Neural cell (in vitro differentiated cells): ENCODE measurements around the gene FAM171A1. TPM values are rescaled to one million over a fixed set of nuclear protein-coding genes. Genes with fewer than 3 reads are reported as not detected.

Experiments used
- H2AFZ ChIP-seq: fragments of 200-600, 300-800 bp; sonication (generic), shearing (Covaris generic); 2 replicates; pipeline ENCODE4 v1.6.0; 2014; ENCODE audit warnings: low read depth, mild to moderate bottlenecking, antibody characterized with exemption, low read length, moderate library complexity
- H3F3A ChIP-seq: fragments of 200-600 bp; shearing (Covaris generic); 2 replicates; pipeline ENCODE4 v1.6.1; 2016; ENCODE audit warnings: mild to moderate bottlenecking, moderate library complexity, mixed read lengths, antibody characterized with exemption, low read length; ENCODE audit not compliant: insufficient read depth, poor library complexity, severe bottlenecking
- H3K27ac ChIP-seq: fragments of 200-600, 300-800 bp; sonication (generic), shearing (Covaris generic); 2 replicates; pipeline ENCODE4 v1.5.1; 2014; ENCODE audit warnings: mild to moderate bottlenecking, low read length, moderate library complexity
- H3K27me3 ChIP-seq: fragments of 300-800, 200-600 bp; sonication (generic), shearing (Covaris generic); 2 replicates; pipeline ENCODE4 v1.6.0; 2014; ENCODE audit warnings: mild to moderate bottlenecking, low read depth, low read length, moderate library complexity; ENCODE audit not compliant: insufficient read depth
- H3K36me3 ChIP-seq: fragments of 300-800, 200-600 bp; sonication (generic), shearing (Covaris generic); 2 replicates; pipeline ENCODE4 v1.5.1; 2014; ENCODE audit warnings: mild to moderate bottlenecking, antibody characterized with exemption, low read length, moderate library complexity; ENCODE audit not compliant: insufficient read depth
- H3K4me2 ChIP-seq: fragments of 300-800, 200-600 bp; sonication (generic), shearing (Covaris generic); 2 replicates; pipeline ENCODE4 v1.6.0; 2014; ENCODE audit warnings: mild to moderate bottlenecking, low read length
- H3K4me3 ChIP-seq: fragments of 300-800, 200-600 bp; sonication (generic), shearing (Covaris generic); 2 replicates; pipeline ENCODE4 v1.5.1; 2014; ENCODE audit warnings: mild to moderate bottlenecking, low read length, moderate library complexity
- H3K79me2 ChIP-seq: fragments of 200-600 bp; shearing (Covaris generic); replicated peaks from 2 replicates; pipeline ENCODE4 v1.6.0; 2014; ENCODE audit warnings: mild to moderate bottlenecking, low read length, moderate library complexity; ENCODE audit not compliant: insufficient read depth
- H3K9ac ChIP-seq: fragments of 300-800, 200-600 bp; sonication (generic), shearing (Covaris generic); 2 replicates; pipeline ENCODE4 v1.6.1; 2016; ENCODE audit warnings: mild to moderate bottlenecking, low read length, mixed read lengths
- H3K9me2 ChIP-seq: fragments of 200-600 bp; shearing (Covaris generic); 2 replicates; pipeline ENCODE4 v1.6.1; 2016; ENCODE audit warnings: mild to moderate bottlenecking, low read length, mixed read lengths; ENCODE audit not compliant: insufficient read depth
- H3K9me3 ChIP-seq: fragments of 200-600, 300-800 bp; sonication (generic), shearing (Covaris generic); 2 replicates; pipeline ENCODE4 v1.6.1; 2016; ENCODE audit warnings: mild to moderate bottlenecking, mixed run types, low read length, moderate library complexity, mixed read lengths
- H4K20me1 ChIP-seq: fragments of 200-600 bp; shearing (Covaris generic); 2 replicates; pipeline ENCODE4 v1.6.1; 2016; ENCODE audit warnings: mild to moderate bottlenecking, mixed run types; ENCODE audit not compliant: insufficient read depth
- EP300 ChIP-seq: fragments of 450-650 bp; conservative IDR thresholded peaks from 2 replicates; pipeline ENCODE4 v1.6.1; 2014; ENCODE audit warnings: antibody characterized with exemption, mild to moderate bottlenecking, moderate library complexity; ENCODE audit not compliant: poor library complexity, severe bottlenecking
- EZH2 ChIP-seq: fragments of 200-600, 300-800 bp; shearing (Covaris generic), sonication (generic); IDR thresholded peaks from 2 replicates; pipeline ENCODE4 v1.6.1; 2014; ENCODE audit warnings: antibody characterized with exemption, low read length, borderline replicate concordance, mild to moderate bottlenecking; ENCODE audit not compliant: insufficient read depth, poor library complexity, severe bottlenecking
- MXI1 ChIP-seq: fragments of 450-650 bp; conservative IDR thresholded peaks from 2 replicates; pipeline ENCODE4 v1.6.1; 2014; ENCODE audit warnings: antibody characterized with exemption, mild to moderate bottlenecking; ENCODE audit not compliant: poor library complexity, severe bottlenecking
- POLR2AphosphoS5 ChIP-seq: IDR thresholded peaks from 2 replicates; pipeline ENCODE4 v1.6.1; 2012
- RAD21 ChIP-seq: fragments of 450-650 bp; conservative IDR thresholded peaks from 2 replicates; pipeline ENCODE4 v1.6.1; 2014; ENCODE audit warnings: antibody characterized with exemption, mild to moderate bottlenecking, moderate library complexity
- SMC3 ChIP-seq: fragments of 450-650 bp; conservative IDR thresholded peaks from 2 replicates; pipeline ENCODE4 v1.6.1; 2014; ENCODE audit warnings: antibody characterized with exemption, mild to moderate bottlenecking, moderate library complexity; ENCODE audit not compliant: poor library complexity
- TAF1 ChIP-seq: IDR thresholded peaks from 2 replicates; pipeline ENCODE4 v1.6.1; 2012; ENCODE audit warnings: low read depth
- polyA plus RNA-seq: library from polyadenylated mRNA; depleted of rRNA; stranded (reverse); fragments of >200 nt; gene quantifications from 2 replicates; pipeline ENCODE4 v1.2.3, GENCODE V29; 2014
- TF ChIP-seq, protein P1 (sequence below): IDR thresholded peaks from 2 replicates; pipeline ENCODE4 v1.6.1; 2012; ENCODE audit warnings: borderline replicate concordance
- TF ChIP-seq, protein P2 (sequence below): fragments of 450-650 bp; IDR thresholded peaks from 2 replicates; pipeline ENCODE4 v1.5.1; 2014; ENCODE audit warnings: antibody characterized with exemption, mild to moderate bottlenecking, moderate library complexity; ENCODE audit not compliant: poor library complexity, severe bottlenecking

Gene FAM171A1
- polyA plus RNA-seq, 1 donor from 2014 or later = 28.8 TPM

DNA sequence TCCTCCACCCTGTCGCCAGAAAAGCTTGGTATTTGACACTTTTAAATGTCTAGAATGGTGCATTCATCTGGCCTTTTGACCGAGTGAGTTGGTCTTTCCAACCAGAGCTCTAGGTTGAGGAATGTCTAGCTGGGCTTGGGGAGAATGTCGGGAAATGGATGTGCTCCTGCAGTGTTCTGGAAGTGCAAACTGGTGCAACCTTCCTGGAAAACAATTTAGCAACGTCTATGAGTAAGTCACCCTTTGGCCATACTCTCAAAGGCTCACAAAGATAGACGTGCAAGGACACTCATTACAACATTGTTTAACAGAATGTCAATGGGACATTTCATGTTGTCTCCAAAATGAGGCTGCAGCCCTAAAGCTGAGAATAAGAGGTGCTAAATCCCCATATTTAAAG lies 190.4 kb downstream of the FAM171A1 start:
- Histone ChIP-seq H3K27me3 (no peaks in the 10 kb centered on the region), H3K4me2 (no peak overlapping the region)
- no peak for TF ChIP-seq MXI1
- TF ChIP-seq, protein P1, sequence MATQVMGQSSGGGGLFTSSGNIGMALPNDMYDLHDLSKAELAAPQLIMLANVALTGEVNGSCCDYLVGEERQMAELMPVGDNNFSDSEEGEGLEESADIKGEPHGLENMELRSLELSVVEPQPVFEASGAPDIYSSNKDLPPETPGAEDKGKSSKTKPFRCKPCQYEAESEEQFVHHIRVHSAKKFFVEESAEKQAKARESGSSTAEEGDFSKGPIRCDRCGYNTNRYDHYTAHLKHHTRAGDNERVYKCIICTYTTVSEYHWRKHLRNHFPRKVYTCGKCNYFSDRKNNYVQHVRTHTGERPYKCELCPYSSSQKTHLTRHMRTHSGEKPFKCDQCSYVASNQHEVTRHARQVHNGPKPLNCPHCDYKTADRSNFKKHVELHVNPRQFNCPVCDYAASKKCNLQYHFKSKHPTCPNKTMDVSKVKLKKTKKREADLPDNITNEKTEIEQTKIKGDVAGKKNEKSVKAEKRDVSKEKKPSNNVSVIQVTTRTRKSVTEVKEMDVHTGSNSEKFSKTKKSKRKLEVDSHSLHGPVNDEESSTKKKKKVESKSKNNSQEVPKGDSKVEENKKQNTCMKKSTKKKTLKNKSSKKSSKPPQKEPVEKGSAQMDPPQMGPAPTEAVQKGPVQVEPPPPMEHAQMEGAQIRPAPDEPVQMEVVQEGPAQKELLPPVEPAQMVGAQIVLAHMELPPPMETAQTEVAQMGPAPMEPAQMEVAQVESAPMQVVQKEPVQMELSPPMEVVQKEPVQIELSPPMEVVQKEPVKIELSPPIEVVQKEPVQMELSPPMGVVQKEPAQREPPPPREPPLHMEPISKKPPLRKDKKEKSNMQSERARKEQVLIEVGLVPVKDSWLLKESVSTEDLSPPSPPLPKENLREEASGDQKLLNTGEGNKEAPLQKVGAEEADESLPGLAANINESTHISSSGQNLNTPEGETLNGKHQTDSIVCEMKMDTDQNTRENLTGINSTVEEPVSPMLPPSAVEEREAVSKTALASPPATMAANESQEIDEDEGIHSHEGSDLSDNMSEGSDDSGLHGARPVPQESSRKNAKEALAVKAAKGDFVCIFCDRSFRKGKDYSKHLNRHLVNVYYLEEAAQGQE = no peak
- TF ChIP-seq TAF1 = no peak
- TF ChIP-seq RAD21 = no peak

DNA sequence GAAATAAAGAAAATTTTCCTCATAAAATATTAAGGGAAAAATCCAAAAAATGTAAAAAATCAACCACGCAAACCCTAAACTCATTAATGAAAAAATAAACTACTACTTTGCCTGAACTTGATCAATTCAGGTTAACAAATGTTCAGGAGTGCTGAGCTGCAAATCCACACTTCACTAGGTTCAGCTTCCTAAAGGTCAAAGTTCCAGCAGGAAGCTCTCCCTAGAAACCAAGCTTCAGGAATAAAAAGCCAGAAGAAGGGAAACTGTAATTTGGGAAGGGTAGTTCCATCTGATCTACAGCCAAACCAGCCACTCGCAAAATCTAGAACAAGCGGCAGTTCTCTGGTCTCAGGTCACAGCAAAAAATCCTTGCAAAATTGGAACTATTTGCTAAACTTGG lies 194.8 kb downstream of the FAM171A1 start:
- H3K9ac ChIP-seq = no peak overlapping the region
- TF ChIP-seq EZH2 (no peak), RAD21 (no peak), EP300 (no peak)
- TF ChIP-seq, protein P1 = no peak
- no peak overlapping the region for H3K4me2 ChIP-seq
- no peaks in the 10 kb centered on the region for H3K9me3 ChIP-seq
- no peak overlapping the region for H2AFZ ChIP-seq
- H3K27ac ChIP-seq = no peak overlapping the region
- H4K20me1 ChIP-seq = no peaks in the 10 kb centered on the region
- no peaks in the 10 kb centered on the region for H3K27me3 ChIP-seq
- H3K9me2 ChIP-seq = no peaks in the 10 kb centered on the region
- no peaks in the 10 kb centered on the region for H3K79me2 ChIP-seq
- no peaks in the 10 kb centered on the region for H3K36me3 ChIP-seq
- no peak overlapping the region for H3K4me3 ChIP-seq
- H3F3A ChIP-seq = no peaks in the 10 kb centered on the region

More for the DNA sequence above, 190.4 kb downstream of the FAM171A1 start:
- no peak overlapping the region for H3K4me3 ChIP-seq
- no peaks in the 10 kb centered on the region for H4K20me1 ChIP-seq
- H3K79me2 ChIP-seq = no peaks in the 10 kb centered on the region
- H3K27ac ChIP-seq = no peak overlapping the region
- H3K9me2 ChIP-seq = no peaks in the 10 kb centered on the region
- no peak overlapping the region for H2AFZ ChIP-seq
- no peaks in the 10 kb centered on the region for H3F3A ChIP-seq
- no peaks in the 10 kb centered on the region for H3K36me3 ChIP-seq
- H3K9ac ChIP-seq = no peak overlapping the region
- no peaks in the 10 kb centered on the region for H3K9me3 ChIP-seq

DNA sequence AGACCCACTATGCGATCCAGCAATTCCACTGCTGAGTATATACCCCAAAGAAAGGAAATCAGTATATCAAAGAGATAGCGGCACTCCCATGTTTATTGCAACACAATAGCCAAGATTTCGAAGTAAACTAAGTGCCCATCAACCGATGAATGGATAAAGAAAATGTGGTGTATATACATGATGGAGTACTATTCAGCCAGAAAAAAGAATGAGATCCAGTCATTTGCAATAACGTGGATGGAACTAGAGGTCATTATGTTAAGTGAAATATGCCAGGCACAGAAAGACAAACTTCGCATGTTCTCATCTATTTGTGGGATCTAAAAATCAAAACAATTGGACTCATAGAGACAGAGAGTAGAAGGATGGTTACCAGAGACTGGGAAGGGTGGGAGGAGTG lies 195.5 kb downstream of the FAM171A1 start:
- H3K9ac ChIP-seq = no peak overlapping the region

More for the DNA sequence above, 195.5 kb downstream of the FAM171A1 start:
- Histone ChIP-seq H3K36me3 (no peaks in the 10 kb centered on the region), H3K79me2 (no peaks in the 10 kb centered on the region), H3K9me3 (no peaks in the 10 kb centered on the region), H2AFZ (no peak overlapping the region), H3K4me3 (no peak overlapping the region), H3F3A (no peaks in the 10 kb centered on the region), H3K9me2 (no peaks in the 10 kb centered on the region), H3K4me2 (no peak overlapping the region), H3K27ac (no peak overlapping the region), H3K27me3 (no peaks in the 10 kb centered on the region), H4K20me1 (no peaks in the 10 kb centered on the region)
- TF ChIP-seq SMC3 (no peak), EP300 (no peak), TAF1 (no peak), RAD21 (no peak), EZH2 (no peak), POLR2AphosphoS5 (no peak), MXI1 (no peak)
- TF ChIP-seq, protein P2, sequence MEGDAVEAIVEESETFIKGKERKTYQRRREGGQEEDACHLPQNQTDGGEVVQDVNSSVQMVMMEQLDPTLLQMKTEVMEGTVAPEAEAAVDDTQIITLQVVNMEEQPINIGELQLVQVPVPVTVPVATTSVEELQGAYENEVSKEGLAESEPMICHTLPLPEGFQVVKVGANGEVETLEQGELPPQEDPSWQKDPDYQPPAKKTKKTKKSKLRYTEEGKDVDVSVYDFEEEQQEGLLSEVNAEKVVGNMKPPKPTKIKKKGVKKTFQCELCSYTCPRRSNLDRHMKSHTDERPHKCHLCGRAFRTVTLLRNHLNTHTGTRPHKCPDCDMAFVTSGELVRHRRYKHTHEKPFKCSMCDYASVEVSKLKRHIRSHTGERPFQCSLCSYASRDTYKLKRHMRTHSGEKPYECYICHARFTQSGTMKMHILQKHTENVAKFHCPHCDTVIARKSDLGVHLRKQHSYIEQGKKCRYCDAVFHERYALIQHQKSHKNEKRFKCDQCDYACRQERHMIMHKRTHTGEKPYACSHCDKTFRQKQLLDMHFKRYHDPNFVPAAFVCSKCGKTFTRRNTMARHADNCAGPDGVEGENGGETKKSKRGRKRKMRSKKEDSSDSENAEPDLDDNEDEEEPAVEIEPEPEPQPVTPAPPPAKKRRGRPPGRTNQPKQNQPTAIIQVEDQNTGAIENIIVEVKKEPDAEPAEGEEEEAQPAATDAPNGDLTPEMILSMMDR = no peak
- TF ChIP-seq, protein P1 = no peak
